Kidney (tissue), 14 donors: ENCODE data around the gene GUCY2C. TPM values are rescaled to one million over a fixed set of nuclear protein-coding genes. Genes with fewer than 3 reads are reported as not detected.

ENCODE experiments used
- DNase-seq, 5 donors: peaks; one replicate each; pipeline ENCODE4 v3.0.0-alpha.2; 2013 to 2020
- FAIRE-seq: peaks from 2 replicates; lab custom pipeline; 2012; peaks lifted over from hg19 to GRCh38; lab: Jason Lieb, UNC
- H3K27ac ChIP-seq, 2 donors: one replicate each; pipeline ENCODE4 v1.7.0; 2013; ENCODE audit warnings: low read depth in 2 of 2, low read length in 2 of 2, inconsistent platforms in 1 of 2
- H3K27me3 ChIP-seq: one replicate; pipeline ENCODE4 v1.7.1; 2013; ENCODE audit warnings: low read length, inconsistent platforms; ENCODE audit not compliant: control insufficient read depth, insufficient read depth
- H3K36me3 ChIP-seq, 3 donors: one replicate each; pipeline versions ENCODE4 v1.7.0 to v1.7.1; 2013; ENCODE audit warnings: low read length in 3 of 3, control low read depth in 1 of 3, inconsistent platforms in 1 of 3; ENCODE audit not compliant: insufficient read depth in 3 of 3, control insufficient read depth in 2 of 3
- H3K4me1 ChIP-seq, 3 donors: one replicate each; pipeline versions ENCODE4 v1.7.0 to v1.7.1; 2013; ENCODE audit warnings: low read length in 3 of 3, inconsistent platforms in 1 of 3, low read depth in 1 of 3; ENCODE audit not compliant: control insufficient read depth in 2 of 3, insufficient read depth in 2 of 3
- H3K4me3 ChIP-seq, 3 donors: one replicate each; pipeline versions ENCODE4 v1.7.0 to v1.8.1; 2013; ENCODE audit warnings: low read length in 3 of 3, control low read depth in 1 of 3, inconsistent platforms in 1 of 3
- H3K9ac ChIP-seq, 3 donors: one replicate each; pipeline versions ENCODE4 v1.7.0 to v1.7.1; 2013; ENCODE audit warnings: low read length in 3 of 3, control low read depth in 1 of 3, inconsistent platforms in 1 of 3
- H3K9me3 ChIP-seq, 3 donors: one replicate each; pipeline versions ENCODE4 v1.7.0 to v1.7.1; 2013; ENCODE audit warnings: low read length in 3 of 3, control low read depth in 1 of 3, inconsistent platforms in 1 of 3; ENCODE audit not compliant: control insufficient read depth in 2 of 3, insufficient read depth in 1 of 3
- CTCF ChIP-seq: IDR thresholded peaks from 3 replicates; pipeline ENCODE4 v1.5.1; 2012; ENCODE audit warnings: mild to moderate bottlenecking, moderate library complexity, borderline replicate concordance; ENCODE audit not compliant: insufficient read depth; ENCODE audit errors: extremely low read depth
- intact Hi-C: fragments of 100-400 bp; cut with DNase I; formaldehyde crosslinking; loops from one replicate; pipeline ENCODE4 v1.11.1; 2022
- polyA plus RNA-seq: library from polyadenylated mRNA; stranded (reverse); fragments of 350-450 nt; fragmentation: Illumina TruSeq; extraction: RNeasy Lipid Tissue Mini Kit (QIAGEN cat#74804); gene quantifications from one replicate; pipeline ENCODE4 v1.2.3, GENCODE V29; 2014; ENCODE audit warnings: low read depth, low replicate concordance; ENCODE audit not compliant: insufficient read depth
- total RNA-seq: library from RNA; stranded (reverse); fragmentation: NEBNext Ultra II Directional; extraction: Animal tissue kit (Norgen Biotek cat#: 25700); gene quantifications from one replicate; pipeline ENCODE4 v1.2.1, GENCODE V29; 2021
- donor health status: control.
- donor health status: control.
- donor health status: control.
- donor health status: control.
- donor health status: control.
- donor health status: DM: yes; HTN: yes; CAD: no.
- donor health status: Normal renal cell carcinoma (clear cell type).

The GUCY2C gene
- total and polyA plus RNA-seq, 2 donors from 2014 or later: not detected

- H3K27ac ChIP-seq: no peak overlapping the region
- intact Hi-C loops: no loop called here
- H3K4me1 ChIP-seq: peaks cover 0 to 2% (median 0%) of the 10 kb centered on the region in 3 donors
- H3K9ac ChIP-seq: no peak overlapping the region
- no peaks in the 10 kb centered on the region for H3K27me3 ChIP-seq
- TF ChIP-seq CTCF: no peak
- H3K4me3 ChIP-seq: no peak overlapping the region
- H3K36me3 ChIP-seq: no peaks in the 10 kb centered on the region
- FAIRE-seq: no peak
- no peaks in the 10 kb centered on the region for H3K9me3 ChIP-seq
- peak in 1 of 5 donors; percentile 17 for DNase-seq
Observed at GRCh38 chr12:14576896-14577295, 119.5 kb downstream of the GUCY2C start.

- no peak for TF ChIP-seq CTCF
- Histone ChIP-seq H3K4me3 (no peak overlapping the region), H3K4me1 (peaks cover 0 to 2% (median 0%) of the 10 kb centered on the region in 3 donors), H3K27ac (no peak overlapping the region), H3K36me3 (no peaks in the 10 kb centered on the region), H3K9ac (no peak overlapping the region), H3K9me3 (no peaks in the 10 kb centered on the region), H3K27me3 (no peaks in the 10 kb centered on the region)
- DNase-seq (no peak), FAIRE-seq (no peak)
- intact Hi-C loops: no loop called here
Observed at GRCh38 chr12:14575585-14575984, 120.8 kb downstream of the GUCY2C start.

- H3K4me3 ChIP-seq: no peak overlapping the region
- H3K9me3 ChIP-seq: no peaks in the 10 kb centered on the region
- no peak for TF ChIP-seq CTCF
- H3K4me1 ChIP-seq: peaks cover 0 to 3% (median 0%) of the 10 kb centered on the region in 3 donors
- H3K9ac ChIP-seq: no peak overlapping the region
- no peak overlapping the region for H3K27ac ChIP-seq
- no peaks in the 10 kb centered on the region for H3K36me3 ChIP-seq
- intact Hi-C loops: no loop called here
- H3K27me3 ChIP-seq: no peaks in the 10 kb centered on the region
- DNase-seq (no peak), FAIRE-seq (no peak)
Observed at GRCh38 chr12:14573118-14573517, 123.3 kb downstream of the GUCY2C start.

- no peak overlapping the region for H3K9ac ChIP-seq
- H3K4me1 ChIP-seq: peaks cover 0 to 4% (median 0%) of the 10 kb centered on the region in 3 donors
- intact Hi-C loops: no loop called here
- H3K27me3 ChIP-seq: no peaks in the 10 kb centered on the region
- no peak overlapping the region for H3K4me3 ChIP-seq
- no peak for TF ChIP-seq CTCF
- DNase-seq (no peak), FAIRE-seq (no peak)
- no peaks in the 10 kb centered on the region for H3K36me3 ChIP-seq
- no peak overlapping the region for H3K27ac ChIP-seq
- H3K9me3 ChIP-seq: no peaks in the 10 kb centered on the region
Observed at GRCh38 chr12:14572401-14572800, 124.0 kb downstream of the GUCY2C start.
